A549 (cell line): ENCODE measurements around the gene IHH. TPM values are rescaled to one million over a fixed set of nuclear protein-coding genes. Genes with fewer than 3 reads are reported as not detected.

ENCODE experiments used
- ATAC-seq, 2 experiments: fragments of 200-7000 bp in 1 of 2; fragments of >200 bp in 1 of 2; cut with Nextera tagmentation in 1 of 2; cut with Tn5 transposase in 1 of 2; 3 replicates each; pipeline versions ENCODE4 v1.8.0 to v1.9.1; 2018 to 2020; ENCODE audit warnings: mild to moderate bottlenecking in 1 of 2, moderate library complexity in 1 of 2
- CTCF ChIA-PET: fragments of 300-600 bp; sonication (Branson Sonifier 250); formaldehyde crosslinking; extraction: SDS; loops from one replicate; lab custom pipeline; 2021; ENCODE audit warnings: antibody characterized with exemption, inconsistent platforms; lab: Yijun Ruan, JAX
- POLR2A ChIA-PET: fragments of 350-600 bp; formaldehyde crosslinking; extraction: SDS; loops from one replicate; lab custom pipeline; 2021; ENCODE audit warnings: antibody characterized with exemption, inconsistent platforms; lab: Yijun Ruan, JAX
- DNase-seq, 2 experiments: peaks; one replicate each; pipeline versions ENCODE4 v3.0.0 to v3.0.0-alpha.2; 2011 to 2016; ENCODE audit warnings: low read depth in 1 of 2, low spot score in 1 of 2
- FAIRE-seq: peaks from 2 replicates; lab custom pipeline; 2011; peaks lifted over from hg19 to GRCh38; lab: Jason Lieb, UNC
- H3K27ac ChIP-seq, 2 experiments: fragments of >200 bp; sonication (Bioruptor Twin); formaldehyde crosslinking; 3 replicates each; pipeline ENCODE4 v1.5.1; 2016 to 2017
- H3K4me1 ChIP-seq: fragments of >200 bp; sonication (Bioruptor Twin); formaldehyde crosslinking; 3 replicates; pipeline ENCODE4 v1.6.1; 2016
- H3K4me2 ChIP-seq: fragments of >200 bp; sonication (Bioruptor Twin); formaldehyde crosslinking; 3 replicates; pipeline ENCODE4 v1.6.1; 2016
- H3K4me3 ChIP-seq: fragments of >200 bp; sonication (Bioruptor Twin); formaldehyde crosslinking; 3 replicates; pipeline ENCODE4 v1.5.1; 2016
- H3K9me3 ChIP-seq: fragments of >200 bp; sonication (Bioruptor Twin); formaldehyde crosslinking; 3 replicates; pipeline ENCODE4 v1.6.1; 2016
- BCL3 ChIP-seq: fragments of >200 bp; sonication (Bioruptor Twin); formaldehyde crosslinking; IDR thresholded peaks from 3 replicates; pipeline ENCODE4 v1.6.1; 2016
- BHLHE40 ChIP-seq: IDR thresholded peaks from 2 replicates; pipeline ENCODE4 v1.6.1; 2012; ENCODE audit warnings: low read depth, low read length, inconsistent platforms
- CBX8 ChIP-seq: fragments of 200-600 bp; sonication (generic); IDR thresholded peaks from 2 replicates; pipeline ENCODE4 v1.6.1; 2016
- CEBPB ChIP-seq, 2 experiments: fragments of >200 bp in 1 of 2; sonication (Bioruptor Twin) in 1 of 2; formaldehyde crosslinking in 1 of 2; IDR thresholded peaks; 2 replicates each; pipeline ENCODE4 v1.6.1; 2012 to 2016
- CHD2 ChIP-seq: fragments of 150-350 bp; IDR thresholded peaks from 2 replicates; pipeline ENCODE4 v1.6.1; 2014; ENCODE audit warnings: low read length; ENCODE audit not compliant: partially characterized antibody
- CHD4 ChIP-seq: fragments of 200-600 bp; sonication (generic); IDR thresholded peaks from 2 replicates; pipeline ENCODE4 v1.6.1; 2016; ENCODE audit warnings: antibody characterized with exemption, mild to moderate bottlenecking, borderline replicate concordance
- ELK1 ChIP-seq: fragments of 150-350 bp; IDR thresholded peaks from 2 replicates; pipeline ENCODE4 v1.6.1; 2014; ENCODE audit warnings: low read depth, mild to moderate bottlenecking, low read length
- FOSL2 ChIP-seq, 2 experiments: fragments of 450-650 bp in 1 of 2; fragments of >200 bp in 1 of 2; sonication (Bioruptor Twin) in 1 of 2; formaldehyde crosslinking; IDR thresholded peaks; 2 replicates each; pipeline versions ENCODE4 v1.5.0 to v1.6.1; 2016 to 2020; ENCODE audit warnings: mild to moderate bottlenecking in 1 of 2, moderate library complexity in 1 of 2
- FOXS1 ChIP-seq: fragments of 250-450 bp; sonication (Bioruptor Pico); IDR thresholded peaks from 2 replicates; pipeline ENCODE4 v1.5.0; 2020; ENCODE audit warnings: mild to moderate bottlenecking, moderate library complexity
- GATA3 ChIP-seq: IDR thresholded peaks from 2 replicates; pipeline ENCODE4 v1.6.1; 2012; ENCODE audit warnings: borderline replicate concordance
- HOXA7 ChIP-seq: fragments of 250-450 bp; sonication (Bioruptor Pico); IDR thresholded peaks from 2 replicates; pipeline ENCODE4 v1.5.0; 2020; ENCODE audit warnings: mild to moderate bottlenecking, moderate library complexity
- HOXB5 ChIP-seq: fragments of 250-450 bp; sonication (Bioruptor Pico); IDR thresholded peaks from 2 replicates; pipeline ENCODE4 v1.5.0; 2020; ENCODE audit warnings: mild to moderate bottlenecking, moderate library complexity
- NFE2L2 ChIP-seq: fragments of 150-350 bp; conservative IDR thresholded peaks from 2 replicates; pipeline ENCODE4 v1.6.1; 2014; ENCODE audit warnings: low read length
- NPAS2 ChIP-seq: fragments of 250-450 bp; sonication (Bioruptor Pico); IDR thresholded peaks from 2 replicates; pipeline ENCODE4 v1.8.0; 2022; ENCODE audit warnings: mild to moderate bottlenecking, moderate library complexity, borderline replicate concordance
- PBX3 ChIP-seq: IDR thresholded peaks from 2 replicates; pipeline ENCODE4 v1.6.1; 2012
- POLR2A ChIP-seq: IDR thresholded peaks from 2 replicates; pipeline ENCODE4 v1.6.1; 2012; ENCODE audit warnings: mild to moderate bottlenecking, low read length
- POLR2AphosphoS2 ChIP-seq: conservative IDR thresholded peaks from 2 replicates; pipeline ENCODE4 v1.6.1; 2012; ENCODE audit warnings: low read length, improper control_type of control experiment, inconsistent platforms
- RAD21 ChIP-seq, 2 experiments: fragments of >200 bp in 1 of 2; sonication (Bioruptor Twin) in 1 of 2; formaldehyde crosslinking in 1 of 2; IDR thresholded peaks in 1 of 2; conservative IDR thresholded peaks in 1 of 2; 2 replicates in 1 of 2; 3 replicates in 1 of 2; pipeline ENCODE4 v1.6.1; 2012 to 2018; ENCODE audit warnings: inconsistent platforms in 1 of 2
- SMC3 ChIP-seq: fragments of >200 bp; sonication (Bioruptor Twin); formaldehyde crosslinking; IDR thresholded peaks from 3 replicates; pipeline ENCODE4 v1.6.1; 2018; ENCODE audit warnings: inconsistent platforms
- TFCP2L1 ChIP-seq: fragments of 250-450 bp; sonication (Bioruptor Pico); IDR thresholded peaks from 2 replicates; pipeline ENCODE4 v1.5.0; 2021; ENCODE audit warnings: mild to moderate bottlenecking
- ZC3H11A ChIP-seq: fragments of 450-650 bp; IDR thresholded peaks from 2 replicates; pipeline ENCODE4 v1.6.1; 2014; ENCODE audit warnings: antibody characterized with exemption, mild to moderate bottlenecking
- ZNF302 ChIP-seq: fragments of 250-450 bp; sonication (Bioruptor Pico); IDR thresholded peaks from 2 replicates; pipeline ENCODE4 v1.9.0; 2021; ENCODE audit warnings: inconsistent platforms, mild to moderate bottlenecking, moderate library complexity
- whole genome bisulfite sequencing: methylation state at CpG from one replicate; pipeline ENCODE4 v1.1.6; 2017; ENCODE audit errors: missing lambda C conversion rate; 5-methylcytosine and 5-hydroxymethylcytosine counted together
- polyA plus RNA-seq, 4 experiments: library from polyadenylated mRNA; depleted of rRNA in 3 of 4; stranded (reverse); fragments of >200 nt; fragmentation: RNase III in 1 of 4; extraction: RNeasy Plus Mini Kit Qiagen cat#74134 plus additional on column Dnase treatment in 1 of 4; gene quantifications; 2 replicates in 3 of 4; 3 replicates in 1 of 4; pipeline ENCODE4 v1.2.3, GENCODE V29; 2011 to 2017
- TF ChIP-seq, protein P1 (sequence below): fragments of >200 bp; sonication (Bioruptor Twin); formaldehyde crosslinking; IDR thresholded peaks from 3 replicates; pipeline ENCODE4 v1.5.1; 2016

IHH gene
- polyA plus RNA-seq, 2 of the 4 experiments (the other 2 are of a cell fraction), result 0.13 TPM; not detected in 1

- POLR2A ChIA-PET, result interaction anchor here (0.7 kb wide), 1 partner anchor 26 kb away, joined by 3 read pairs; no protein-coding TSS in a partner anchor
- CTCF ChIA-PET, result interaction anchor here (0.6 to 12.9 kb wide), 6 partner anchors 18 to 218 kb away, joined by 3 to 182 read pairs (median 5); partner anchors contain the start of gene IHH
- Histone ChIP-seq H3K4me3 (no peak overlapping the region), H3K4me2 (no peak overlapping the region), H3K4me1 (no peaks in the 10 kb centered on the region), H3K27ac (no peak overlapping the region), H3K9me3 (no peaks in the 10 kb centered on the region)
- no peak for ATAC-seq
- WGBS, result 87% methylated on average over 3 of the region's 3 CpGs
- TF ChIP-seq ELK1, result no peak
- no peak for TF ChIP-seq ZC3H11A
- TF ChIP-seq TFCP2L1, result no peak
- no peak for TF ChIP-seq CBX8
- no peak for TF ChIP-seq POLR2AphosphoS2
- TF ChIP-seq CHD2, result no peak
- TF ChIP-seq, protein P1, sequence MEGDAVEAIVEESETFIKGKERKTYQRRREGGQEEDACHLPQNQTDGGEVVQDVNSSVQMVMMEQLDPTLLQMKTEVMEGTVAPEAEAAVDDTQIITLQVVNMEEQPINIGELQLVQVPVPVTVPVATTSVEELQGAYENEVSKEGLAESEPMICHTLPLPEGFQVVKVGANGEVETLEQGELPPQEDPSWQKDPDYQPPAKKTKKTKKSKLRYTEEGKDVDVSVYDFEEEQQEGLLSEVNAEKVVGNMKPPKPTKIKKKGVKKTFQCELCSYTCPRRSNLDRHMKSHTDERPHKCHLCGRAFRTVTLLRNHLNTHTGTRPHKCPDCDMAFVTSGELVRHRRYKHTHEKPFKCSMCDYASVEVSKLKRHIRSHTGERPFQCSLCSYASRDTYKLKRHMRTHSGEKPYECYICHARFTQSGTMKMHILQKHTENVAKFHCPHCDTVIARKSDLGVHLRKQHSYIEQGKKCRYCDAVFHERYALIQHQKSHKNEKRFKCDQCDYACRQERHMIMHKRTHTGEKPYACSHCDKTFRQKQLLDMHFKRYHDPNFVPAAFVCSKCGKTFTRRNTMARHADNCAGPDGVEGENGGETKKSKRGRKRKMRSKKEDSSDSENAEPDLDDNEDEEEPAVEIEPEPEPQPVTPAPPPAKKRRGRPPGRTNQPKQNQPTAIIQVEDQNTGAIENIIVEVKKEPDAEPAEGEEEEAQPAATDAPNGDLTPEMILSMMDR, result no peak
- TF ChIP-seq PBX3, result no peak
- TF ChIP-seq HOXA7 (CRISPR knock-in tag), result no peak
- no peak for TF ChIP-seq BCL3
- DNase-seq, result no peak
- FAIRE-seq, result no peak
Measured at GRCh38 chr2:219076253-219076652, 15.5 kb upstream of the IHH start.

DNA sequence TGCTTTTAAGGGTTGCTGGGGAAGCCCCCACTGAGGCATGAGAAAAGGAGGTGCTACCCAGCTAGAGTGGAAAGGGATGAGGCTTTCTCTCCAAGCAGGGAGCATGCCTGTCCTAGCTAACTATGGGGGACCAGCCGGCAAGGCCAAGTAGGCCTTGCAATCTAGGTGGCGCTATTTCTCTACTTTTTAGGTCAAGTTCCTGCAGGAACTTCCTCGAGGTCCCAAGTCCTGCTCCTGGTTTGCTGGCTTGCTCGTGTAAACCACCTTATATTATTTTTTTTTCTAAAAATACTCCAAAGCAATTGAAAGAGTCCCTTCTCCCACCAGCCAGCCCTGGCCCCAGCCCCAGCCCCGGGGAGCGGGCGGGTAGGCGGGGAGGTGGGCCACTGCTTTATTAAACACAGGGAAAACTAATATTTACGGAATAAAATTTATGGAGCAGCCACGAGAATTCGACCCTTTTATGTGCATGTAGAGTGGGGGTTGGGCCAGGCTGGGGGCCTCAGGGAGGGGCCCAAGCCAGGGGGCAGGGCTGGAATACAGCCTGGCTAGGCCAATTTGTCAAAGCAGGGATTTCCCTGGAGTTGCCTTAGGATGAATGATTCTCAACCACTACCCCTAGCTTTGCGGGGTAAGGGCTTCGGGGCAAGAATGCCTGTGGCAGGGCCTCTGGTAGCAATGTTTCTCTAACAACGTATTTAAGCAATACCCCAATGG lies 12.8 kb upstream of the IHH start:
- ChIA-PET POLR2A (no interaction called here), CTCF (interaction anchor here (0.7 to 12.9 kb wide), 23 partner anchors 8 to 221 kb away, joined by 3 to 182 read pairs (median 5); partner anchors contain the start of gene IHH)
- TF ChIP-seq FOXS1 (CRISPR knock-in tag) (no peak), CEBPB (IDR thresholded peaks at IDR 0.05) (no peak), BHLHE40 (no peak), POLR2A (no peak), FOSL2 (IDR thresholded peaks at IDR 0.05) (no peak), FOSL2 (CRISPR knock-in tag; IDR thresholded peaks at IDR 0.05) (no peak), NPAS2 (no peak), RAD21 (conservative IDR thresholded peaks at IDR 0.05 in 1 of 2, IDR thresholded peaks at IDR 0.05 in 1 of 2) (peak; percentile 59 to 63), HOXA7 (CRISPR knock-in tag) (no peak), CHD4 (no peak), PBX3 (no peak), CBX8 (no peak), HOXB5 (CRISPR knock-in tag) (no peak), GATA3 (no peak), ZNF302 (no peak), NFE2L2 (no peak), SMC3 (peak; percentile 47; the same call in 2 of the 3 replicates)
- TF ChIP-seq, protein P1, result peak; percentile 65
- no peak overlapping the region for H3K27ac ChIP-seq
- no peaks in the 10 kb centered on the region for H3K9me3 ChIP-seq
- ATAC-seq (peak; percentile 68 to 92; a peak in 4 of 6 replicates), DNase-seq (peak; percentile 26 to 73), FAIRE-seq (no peak)
- 61% methylated on average over 13 of the region's 14 CpGs for WGBS
- H3K4me1 ChIP-seq, result no peaks in the 10 kb centered on the region
- no peak overlapping the region for H3K4me2 ChIP-seq
- no peak overlapping the region for H3K4me3 ChIP-seq
